Esophagus squamous epithelium (tissue), 4 donors: ENCODE measurements around the gene SPTBN4.
"Not testable (repeated sequence)": the region's sequence is repeated elsewhere in the genome, so short reads cannot be mapped to it uniquely, and the experiment has no call there.

Source experiments
- CTCF ChIP-seq, 6 experiments: fragments of 450-650 bp in 4 of 6; fragments of 200-600 bp in 2 of 6; sonication (generic) in 2 of 6; IDR thresholded peaks; one replicate each; pipeline ENCODE4 v1.5.1; 2016 to 2019; ENCODE audit warnings: antibody characterized with exemption in 6 of 6, mild to moderate bottlenecking in 4 of 6, moderate library complexity in 4 of 6
- POLR2A ChIP-seq, 4 donors: fragments of 450-650 bp; IDR thresholded peaks; one replicate each; pipeline ENCODE4 v1.6.1; 2017; ENCODE audit warnings: antibody characterized with exemption in 4 of 4, mild to moderate bottlenecking in 4 of 4, moderate library complexity in 3 of 4

GRCh38 chr19:40521900-40522299, 55.1 kb downstream of the SPTBN4 start:
- TF ChIP-seq POLR2A, CTCF (IDR thresholded peaks at IDR 0.05): not testable (repeated sequence)
